ENCODE measurements around the gene NUP54.

The NUP54 gene, protein sequence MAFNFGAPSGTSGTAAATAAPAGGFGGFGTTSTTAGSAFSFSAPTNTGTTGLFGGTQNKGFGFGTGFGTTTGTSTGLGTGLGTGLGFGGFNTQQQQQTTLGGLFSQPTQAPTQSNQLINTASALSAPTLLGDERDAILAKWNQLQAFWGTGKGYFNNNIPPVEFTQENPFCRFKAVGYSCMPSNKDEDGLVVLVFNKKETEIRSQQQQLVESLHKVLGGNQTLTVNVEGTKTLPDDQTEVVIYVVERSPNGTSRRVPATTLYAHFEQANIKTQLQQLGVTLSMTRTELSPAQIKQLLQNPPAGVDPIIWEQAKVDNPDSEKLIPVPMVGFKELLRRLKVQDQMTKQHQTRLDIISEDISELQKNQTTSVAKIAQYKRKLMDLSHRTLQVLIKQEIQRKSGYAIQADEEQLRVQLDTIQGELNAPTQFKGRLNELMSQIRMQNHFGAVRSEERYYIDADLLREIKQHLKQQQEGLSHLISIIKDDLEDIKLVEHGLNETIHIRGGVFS

DNA sequence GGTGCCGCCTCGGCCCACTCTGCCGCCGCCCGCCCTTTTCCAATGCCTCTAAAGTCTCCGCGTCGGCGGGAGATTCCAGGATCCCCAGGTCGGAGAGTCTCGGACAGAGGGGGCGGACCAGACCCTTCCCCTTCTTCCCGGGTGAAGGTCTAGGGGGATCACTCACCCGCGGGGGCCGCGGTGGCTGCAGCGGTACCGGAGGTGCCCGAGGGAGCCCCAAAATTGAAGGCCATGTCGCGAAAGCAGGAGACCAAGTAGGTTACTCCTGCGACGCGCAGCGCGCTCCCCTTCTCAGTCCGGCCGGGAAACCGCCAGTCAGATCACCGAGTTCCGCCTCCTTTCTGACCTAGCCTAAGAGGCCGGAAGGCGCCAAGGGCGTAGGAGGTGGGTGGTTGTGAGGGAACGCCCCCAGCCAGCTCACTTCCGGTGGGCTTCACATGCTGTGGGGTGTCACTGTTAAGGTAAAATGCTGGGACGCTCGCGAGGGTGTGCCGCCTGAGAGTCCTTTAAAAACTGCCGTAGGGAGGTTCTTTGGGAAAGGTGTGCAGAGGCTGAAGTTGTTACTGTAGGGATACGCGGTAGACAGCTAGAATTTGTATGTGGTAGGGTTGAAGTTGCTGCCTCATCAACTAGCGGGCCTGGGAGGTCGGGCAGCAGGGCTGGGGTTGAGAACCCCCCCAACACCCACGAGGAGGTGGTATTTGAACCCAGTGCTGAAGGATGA is at the start of gene NUP54:
Gene NUP54 (minus strand): TSS at position 256 of the 724 bp plus-strand sequence. CDS start 23 bp downstream, at position 233.
- Histone ChIP-seq H3K27ac (ENCODE audit: low read depth, low read length) (peak within 1 kb of the TSS; percentile 99), H3K27me3 (ENCODE audit: control insufficient read depth, insufficient read depth, low read length) (no peaks in the 10 kb centered on the region), H3K4me3 (ENCODE audit: low read depth, low read length) (peak within 1 kb of the TSS; percentile 94), H3K9ac (ENCODE audit: low read depth, low read length) (peak within 1 kb of the TSS; percentile 98), H3K9me3 (ENCODE audit: control insufficient read depth, insufficient read depth, low read length) (no peaks in the 10 kb centered on the region), H3K36me3 (ENCODE audit: control insufficient read depth, insufficient read depth, low read length) (peaks cover 13% of the 10 kb centered on the region), H3K4me1 (ENCODE audit: control insufficient read depth, insufficient read depth, low read length) (peaks cover 14% of the 10 kb centered on the region)

DNA sequence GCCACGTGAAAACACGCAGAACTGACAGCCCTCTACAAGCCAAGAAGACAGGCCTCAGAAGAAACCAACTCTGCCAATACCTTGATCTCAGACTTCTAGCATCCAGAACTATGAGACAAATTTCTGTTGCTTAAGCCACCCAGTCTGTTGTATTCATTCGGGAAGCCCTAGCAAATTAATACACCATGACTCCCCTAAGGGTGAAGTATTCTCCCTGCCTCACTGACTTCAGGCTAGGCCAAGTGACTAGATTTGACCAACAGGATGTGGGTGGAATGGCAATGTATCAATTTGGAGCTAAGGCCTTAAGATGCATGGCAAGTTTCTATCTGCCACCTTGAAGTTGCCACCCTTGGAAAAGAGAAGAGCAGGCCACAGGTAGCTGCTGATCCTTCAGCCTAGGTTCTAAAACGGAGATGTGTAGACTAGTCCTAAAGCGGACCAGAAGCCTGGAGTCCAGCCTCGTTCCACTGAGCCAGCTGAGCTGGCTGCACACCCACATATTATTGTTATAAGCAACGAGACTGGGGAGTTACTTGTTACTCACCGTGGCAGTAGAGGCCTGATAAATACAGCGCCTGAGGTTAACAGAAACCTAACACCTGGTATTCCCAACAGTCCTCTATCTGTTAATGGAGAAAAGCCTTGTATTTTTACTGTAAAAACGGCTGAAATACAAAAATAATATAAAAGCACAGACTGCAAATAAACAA is 49.0 kb upstream of the NUP54 start:
- Histone ChIP-seq H3K9me3 (ENCODE audit: control insufficient read depth, insufficient read depth, low read length) (peaks cover 7% of the 10 kb centered on the region; the same call in 1 of the 2 replicates), H3K4me3 (ENCODE audit: low read depth, low read length) (no peak overlapping the region), H3K36me3 (ENCODE audit: control insufficient read depth, insufficient read depth, low read length) (peaks cover 31% of the 10 kb centered on the region), H3K27me3 (ENCODE audit: control insufficient read depth, insufficient read depth, low read length) (no peaks in the 10 kb centered on the region), H3K27ac (ENCODE audit: low read depth, low read length) (no peak overlapping the region), H3K4me1 (ENCODE audit: control insufficient read depth, insufficient read depth, low read length) (peaks cover 17% of the 10 kb centered on the region), H3K9ac (ENCODE audit: low read depth, low read length) (no peak overlapping the region)

DNA sequence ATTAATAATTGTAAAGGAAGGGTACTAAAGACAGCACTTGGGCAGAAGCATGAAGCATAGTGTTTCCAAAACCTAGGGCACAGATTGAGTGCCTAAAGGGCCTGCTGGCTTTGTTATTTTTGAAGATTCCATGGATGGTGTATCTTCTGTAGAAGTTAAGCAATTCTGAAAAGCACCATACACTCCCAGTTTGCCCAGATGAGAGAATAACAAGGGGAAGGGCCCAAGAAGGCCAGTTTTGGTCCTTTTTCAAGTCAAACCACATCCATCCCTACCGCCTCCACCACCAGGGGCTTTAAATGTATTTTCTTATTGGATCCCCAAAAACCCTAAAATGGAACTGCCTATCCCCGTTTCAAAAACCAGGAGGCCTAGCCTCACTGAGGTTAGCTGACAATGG is 48.2 kb upstream of the NUP54 start:
- Histone ChIP-seq H3K27me3 (ENCODE audit: control insufficient read depth, insufficient read depth, low read length) (no peaks in the 10 kb centered on the region), H3K4me1 (ENCODE audit: control insufficient read depth, insufficient read depth, low read length) (peaks cover 17% of the 10 kb centered on the region), H3K4me3 (ENCODE audit: low read depth, low read length) (no peak overlapping the region), H3K9ac (ENCODE audit: low read depth, low read length) (no peak overlapping the region), H3K9me3 (ENCODE audit: control insufficient read depth, insufficient read depth, low read length) (peaks cover 7% of the 10 kb centered on the region; the same call in 1 of the 2 replicates), H3K27ac (ENCODE audit: low read depth, low read length) (no peak overlapping the region), H3K36me3 (ENCODE audit: control insufficient read depth, insufficient read depth, low read length) (peaks cover 34% of the 10 kb centered on the region)

DNA sequence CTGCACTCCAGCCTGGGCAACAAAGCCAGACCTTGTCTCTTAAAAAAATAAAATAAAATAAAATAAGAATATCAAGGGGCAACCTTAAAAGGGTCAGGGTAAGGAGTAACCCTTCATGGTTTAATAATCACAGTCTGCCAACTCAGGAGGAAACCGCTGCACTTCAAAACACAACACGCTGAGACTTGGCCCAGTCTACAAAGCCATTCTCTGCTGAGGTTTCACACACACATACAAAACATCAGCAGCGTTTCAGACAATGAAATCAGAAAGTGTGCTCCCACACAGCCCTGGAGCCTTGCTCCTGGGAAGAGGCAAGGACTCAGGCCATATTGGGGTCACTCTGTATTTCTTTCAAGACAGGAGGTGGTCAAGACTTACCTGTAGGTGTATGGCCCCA is 47.1 kb upstream of the NUP54 start:
- H3K9ac ChIP-seq (ENCODE audit: low read depth, low read length): no peak overlapping the region
- H3K4me3 ChIP-seq (ENCODE audit: low read depth, low read length): no peak overlapping the region
- no peak overlapping the region for H3K27ac ChIP-seq (ENCODE audit: low read depth, low read length)
- H3K9me3 ChIP-seq (ENCODE audit: control insufficient read depth, insufficient read depth, low read length): peaks cover 7% of the 10 kb centered on the region; the same call in 1 of the 2 replicates
- H3K4me1 ChIP-seq (ENCODE audit: control insufficient read depth, insufficient read depth, low read length): peaks cover 17% of the 10 kb centered on the region
- no peaks in the 10 kb centered on the region for H3K27me3 ChIP-seq (ENCODE audit: control insufficient read depth, insufficient read depth, low read length)
- H3K36me3 ChIP-seq (ENCODE audit: control insufficient read depth, insufficient read depth, low read length): peaks cover 34% of the 10 kb centered on the region

DNA sequence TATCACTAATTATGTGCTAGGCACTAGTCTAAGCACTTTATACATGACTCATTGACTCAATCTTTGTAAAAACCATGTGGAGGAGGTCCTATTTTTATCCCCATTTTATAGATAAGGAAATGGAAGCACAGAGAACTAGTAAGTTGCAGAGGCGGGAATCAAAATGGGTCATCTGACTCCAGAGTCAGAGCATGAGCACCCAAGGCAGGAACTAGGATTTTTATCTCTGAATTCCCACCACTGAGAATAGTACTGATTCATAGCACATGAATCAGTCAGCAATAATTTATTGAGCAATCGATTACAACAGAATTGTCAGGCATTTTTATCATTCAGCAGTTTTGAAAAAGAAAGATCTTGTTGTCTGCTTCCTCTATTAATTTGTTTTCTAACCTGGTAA is 46.1 kb upstream of the NUP54 start:
- Histone ChIP-seq H3K4me1 (ENCODE audit: control insufficient read depth, insufficient read depth, low read length) (peaks cover 14% of the 10 kb centered on the region), H3K9me3 (ENCODE audit: control insufficient read depth, insufficient read depth, low read length) (peaks cover 7% of the 10 kb centered on the region; the same call in 1 of the 2 replicates), H3K36me3 (ENCODE audit: control insufficient read depth, insufficient read depth, low read length) (peaks cover 34% of the 10 kb centered on the region), H3K4me3 (ENCODE audit: low read depth, low read length) (no peak overlapping the region), H3K9ac (ENCODE audit: low read depth, low read length) (no peak overlapping the region), H3K27ac (ENCODE audit: low read depth, low read length) (no peak overlapping the region), H3K27me3 (ENCODE audit: control insufficient read depth, insufficient read depth, low read length) (no peaks in the 10 kb centered on the region)

DNA sequence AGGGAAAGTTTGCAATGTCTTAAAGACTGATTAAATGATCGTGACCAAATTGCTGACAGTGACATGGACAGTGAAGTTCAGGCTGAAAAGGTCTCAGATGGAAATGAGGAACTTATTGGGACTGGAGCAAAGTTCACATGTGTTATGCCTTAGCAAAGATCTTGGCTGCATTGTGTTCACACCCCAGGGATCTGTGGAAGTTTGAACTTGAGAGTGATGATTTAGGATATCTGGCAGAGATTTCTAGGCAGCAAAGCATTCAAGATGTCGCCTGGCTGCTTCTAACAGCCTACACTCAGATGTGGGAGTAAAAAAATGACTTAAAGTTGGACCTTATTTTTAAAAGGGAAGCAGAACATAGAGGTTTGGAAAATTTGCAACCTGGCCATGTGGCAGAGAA is 44.0 kb upstream of the NUP54 start:
- Histone ChIP-seq H3K27ac (ENCODE audit: low read depth, low read length) (no peak overlapping the region), H3K4me1 (ENCODE audit: control insufficient read depth, insufficient read depth, low read length) (no peaks in the 10 kb centered on the region), H3K4me3 (ENCODE audit: low read depth, low read length) (no peak overlapping the region), H3K9me3 (ENCODE audit: control insufficient read depth, insufficient read depth, low read length) (peaks cover 7% of the 10 kb centered on the region; the same call in 1 of the 2 replicates), H3K9ac (ENCODE audit: low read depth, low read length) (no peak overlapping the region), H3K27me3 (ENCODE audit: control insufficient read depth, insufficient read depth, low read length) (no peaks in the 10 kb centered on the region), H3K36me3 (ENCODE audit: control insufficient read depth, insufficient read depth, low read length) (peaks cover 34% of the 10 kb centered on the region)

DNA sequence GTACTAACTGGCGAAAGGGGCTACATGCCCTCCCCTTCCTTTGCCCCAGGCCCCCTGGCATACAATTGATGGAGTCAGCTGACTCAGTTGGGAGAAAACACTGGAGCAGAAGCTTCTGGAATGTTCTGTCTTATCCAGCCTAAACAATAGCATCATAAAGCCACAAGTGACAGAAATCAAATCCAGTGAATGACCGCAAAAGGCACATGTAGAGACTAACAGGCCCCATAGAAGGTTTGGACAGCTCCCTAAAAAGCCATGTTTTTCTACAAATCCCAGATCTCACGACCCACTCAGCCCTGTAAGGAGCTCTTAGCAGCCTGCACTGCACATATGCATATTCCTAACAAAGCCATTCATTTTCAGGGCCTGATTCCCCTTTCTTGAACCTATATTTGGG is 40.4 kb upstream of the NUP54 start:
- H3K36me3 ChIP-seq (ENCODE audit: control insufficient read depth, insufficient read depth, low read length): peaks cover 15% of the 10 kb centered on the region
- H3K4me1 ChIP-seq (ENCODE audit: control insufficient read depth, insufficient read depth, low read length): no peaks in the 10 kb centered on the region
- H3K27ac ChIP-seq (ENCODE audit: low read depth, low read length): no peak overlapping the region

DNA sequence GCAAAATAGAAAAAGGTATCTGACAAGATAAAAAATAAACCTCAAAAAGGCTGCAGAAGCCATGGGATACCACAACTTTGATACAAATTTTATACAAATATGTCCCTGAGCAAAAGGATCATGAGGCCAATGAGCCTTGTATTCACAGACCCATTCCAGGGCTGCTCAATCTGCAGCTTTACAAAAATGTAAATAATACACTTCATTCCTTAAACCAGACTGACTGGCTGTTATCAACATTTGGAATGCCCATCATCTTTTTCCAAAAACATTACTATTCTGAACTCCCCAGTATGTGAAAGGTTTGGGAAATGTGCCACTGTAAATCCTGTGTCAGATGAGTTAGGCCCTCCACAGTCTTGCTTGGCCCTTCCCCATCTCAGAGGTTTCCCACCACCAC is 40.0 kb upstream of the NUP54 start:
- Histone ChIP-seq H3K9me3 (ENCODE audit: control insufficient read depth, insufficient read depth, low read length) (peaks cover 7% of the 10 kb centered on the region; the same call in 1 of the 2 replicates), H3K27ac (ENCODE audit: low read depth, low read length) (no peak overlapping the region), H3K36me3 (ENCODE audit: control insufficient read depth, insufficient read depth, low read length) (peaks cover 11% of the 10 kb centered on the region), H3K27me3 (ENCODE audit: control insufficient read depth, insufficient read depth, low read length) (no peaks in the 10 kb centered on the region), H3K4me1 (ENCODE audit: control insufficient read depth, insufficient read depth, low read length) (no peaks in the 10 kb centered on the region), H3K4me3 (ENCODE audit: low read depth, low read length) (no peak overlapping the region), H3K9ac (ENCODE audit: low read depth, low read length) (no peak overlapping the region)

More for the DNA sequence above, 40.4 kb upstream of the NUP54 start:
- Histone ChIP-seq H3K9ac (ENCODE audit: low read depth, low read length) (no peak overlapping the region), H3K4me3 (ENCODE audit: low read depth, low read length) (no peak overlapping the region), H3K27me3 (ENCODE audit: control insufficient read depth, insufficient read depth, low read length) (no peaks in the 10 kb centered on the region), H3K9me3 (ENCODE audit: control insufficient read depth, insufficient read depth, low read length) (peaks cover 7% of the 10 kb centered on the region; the same call in 1 of the 2 replicates)

DNA sequence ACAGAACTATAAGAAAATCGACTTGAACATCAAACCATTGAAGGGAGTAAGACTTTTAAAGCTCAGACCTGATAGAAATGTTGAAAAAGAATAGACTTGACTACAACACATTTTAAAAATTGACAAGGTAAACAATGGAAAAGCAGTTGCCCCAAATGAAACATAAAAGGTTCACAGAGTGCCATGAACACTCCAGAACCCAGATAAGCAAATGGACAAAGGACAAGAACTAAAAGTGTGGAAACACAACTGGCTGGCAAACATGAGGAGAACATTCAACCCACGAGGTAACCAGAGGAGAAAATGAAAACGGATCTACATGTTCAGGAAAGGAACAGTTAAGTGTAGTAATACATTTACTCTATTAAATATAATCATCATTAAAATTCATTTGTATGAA is 39.0 kb upstream of the NUP54 start:
- Histone ChIP-seq H3K27ac (ENCODE audit: low read depth, low read length) (no peak overlapping the region), H3K27me3 (ENCODE audit: control insufficient read depth, insufficient read depth, low read length) (no peaks in the 10 kb centered on the region), H3K4me3 (ENCODE audit: low read depth, low read length) (no peak overlapping the region), H3K9ac (ENCODE audit: low read depth, low read length) (no peak overlapping the region), H3K4me1 (ENCODE audit: control insufficient read depth, insufficient read depth, low read length) (no peaks in the 10 kb centered on the region), H3K9me3 (ENCODE audit: control insufficient read depth, insufficient read depth, low read length) (no peaks in the 10 kb centered on the region), H3K36me3 (ENCODE audit: control insufficient read depth, insufficient read depth, low read length) (peaks cover 2% of the 10 kb centered on the region; the same call in 1 of the 2 replicates)

DNA sequence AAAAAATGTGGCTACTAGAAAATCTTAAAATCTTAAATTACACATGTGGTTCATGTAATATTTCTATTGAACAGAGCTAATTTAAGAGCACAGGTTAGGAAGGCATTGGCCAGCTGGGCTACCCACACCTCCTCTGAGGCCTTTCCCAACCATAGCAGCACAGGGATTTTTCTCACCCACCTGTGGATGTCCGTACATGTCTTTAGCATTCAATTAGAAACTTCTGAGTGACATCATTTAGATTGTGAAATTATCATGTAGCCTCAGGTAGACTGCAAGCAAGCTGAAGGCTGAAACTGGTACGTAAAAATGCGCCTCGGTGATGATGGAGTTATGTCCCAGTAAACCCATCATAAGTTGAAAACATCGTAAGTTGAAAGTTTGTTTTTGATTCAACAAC is 34.3 kb upstream of the NUP54 start:
- H3K9me3 ChIP-seq (ENCODE audit: control insufficient read depth, insufficient read depth, low read length): no peaks in the 10 kb centered on the region
- H3K4me3 ChIP-seq (ENCODE audit: low read depth, low read length): no peak overlapping the region
- peaks cover 4% of the 10 kb centered on the region; the same call in 1 of the 2 replicates for H3K36me3 ChIP-seq (ENCODE audit: control insufficient read depth, insufficient read depth, low read length)
- H3K9ac ChIP-seq (ENCODE audit: low read depth, low read length): no peak overlapping the region
- H3K27me3 ChIP-seq (ENCODE audit: control insufficient read depth, insufficient read depth, low read length): no peaks in the 10 kb centered on the region
- H3K27ac ChIP-seq (ENCODE audit: low read depth, low read length): no peak overlapping the region
- no peaks in the 10 kb centered on the region for H3K4me1 ChIP-seq (ENCODE audit: control insufficient read depth, insufficient read depth, low read length)

Measured in HUES48 (cell line).